Activated naive CD4-positive, alpha-beta T cell treated with anti-CD3 and anti-CD28 coated beads, Interleukin-2, amount 50 U/mL, for 16 hours (primary cell): ENCODE results near the gene MAN2A1.

Experiments
- DNase-seq: peaks from one replicate; pipeline ENCODE4 v3.0.0-alpha.2; 2020

Gene MAN2A1

GRCh38 chr5:109709225-109709624, 19.5 kb downstream of the MAN2A1 start:
- DNase-seq = no peak

- no peak for DNase-seq
Observed at GRCh38 chr5:109711673-109712072, 21.9 kb downstream of the MAN2A1 start.

- DNase-seq = no peak
Observed at GRCh38 chr5:109713453-109713852, 23.7 kb downstream of the MAN2A1 start.

GRCh38 chr5:109714592-109714991, 24.9 kb downstream of the MAN2A1 start:
- DNase-seq = no peak

- DNase-seq = no peak
Observed at GRCh38 chr5:109718216-109718615, 28.5 kb downstream of the MAN2A1 start.

- DNase-seq = no peak
Observed at GRCh38 chr5:109718632-109719031, 28.9 kb downstream of the MAN2A1 start.

- DNase-seq = no peak
Observed at GRCh38 chr5:109719978-109720377, 30.3 kb downstream of the MAN2A1 start.

GRCh38 chr5:109721741-109722140, 32.0 kb downstream of the MAN2A1 start:
- no peak for DNase-seq

GRCh38 chr5:109723606-109724005, 33.9 kb downstream of the MAN2A1 start:
- no peak for DNase-seq

- no peak for DNase-seq
Observed at GRCh38 chr5:109725135-109725534, 35.4 kb downstream of the MAN2A1 start.

GRCh38 chr5:109739741-109740728, 50.3 kb downstream of the MAN2A1 start:
- no peak for DNase-seq

- no peak for DNase-seq
Observed at GRCh38 chr5:109740966-109741365, 51.2 kb downstream of the MAN2A1 start.

GRCh38 chr5:109741390-109741789, 51.7 kb downstream of the MAN2A1 start:
- DNase-seq = no peak

GRCh38 chr5:109743041-109743531, 53.4 kb downstream of the MAN2A1 start:
- no peak for DNase-seq

GRCh38 chr5:109743770-109744212, 54.1 kb downstream of the MAN2A1 start:
- DNase-seq = no peak

- no peak for DNase-seq
Observed at GRCh38 chr5:109744261-109744660, 54.5 kb downstream of the MAN2A1 start.

GRCh38 chr5:109748546-109748945, 58.8 kb downstream of the MAN2A1 start:
- no peak for DNase-seq

GRCh38 chr5:109750463-109750862, 60.7 kb downstream of the MAN2A1 start:
- no peak for DNase-seq

GRCh38 chr5:109753279-109753678, 63.6 kb downstream of the MAN2A1 start:
- DNase-seq = no peak

- DNase-seq = no peak
Observed at GRCh38 chr5:109754319-109754718, 64.6 kb downstream of the MAN2A1 start.

- DNase-seq = no peak
Observed at GRCh38 chr5:109755761-109756160, 66.0 kb downstream of the MAN2A1 start.

GRCh38 chr5:109756543-109757185, 66.9 kb downstream of the MAN2A1 start:
- no peak for DNase-seq

GRCh38 chr5:109757490-109757889, 67.8 kb downstream of the MAN2A1 start:
- no peak for DNase-seq

GRCh38 chr5:109759306-109759705, 69.6 kb downstream of the MAN2A1 start:
- DNase-seq = no peak
